GM06990 (cell line): Measurements from ENCODE around the gene AGBL4.

ENCODE experiments used
- DNase-seq: peaks from one replicate; pipeline ENCODE4 v3.0.0-alpha.2; 2011; ENCODE audit not compliant: insufficient read length; ENCODE audit errors: extremely low read depth
- H3K27me3 ChIP-seq: replicated peaks from 2 replicates; pipeline ENCODE4 v1.6.0; 2011; ENCODE audit warnings: low read length; ENCODE audit not compliant: control insufficient read depth, insufficient read depth
- H3K36me3 ChIP-seq: 2 replicates; pipeline ENCODE4 v1.5.1; 2011; ENCODE audit warnings: low read length; ENCODE audit not compliant: control insufficient read depth, insufficient read depth
- H3K4me3 ChIP-seq: replicated peaks from 2 replicates; pipeline ENCODE4 v1.5.1; 2011; ENCODE audit warnings: low read depth, mild to moderate bottlenecking, control low read depth, low read length
- CTCF ChIP-seq: IDR thresholded peaks from 2 replicates; pipeline ENCODE4 v1.5.1; 2011; ENCODE audit warnings: low read length, control low read depth, mild to moderate bottlenecking, inconsistent platforms; ENCODE audit not compliant: insufficient read depth, poor library complexity, severe bottlenecking

Gene AGBL4

GRCh38 chr1:48686159-48686558, 1337.6 kb downstream of the AGBL4 start:
- no peak for DNase-seq
- no peak overlapping the region for H3K4me3 ChIP-seq
- H3K27me3 ChIP-seq: no peaks in the 10 kb centered on the region; the same call in 1 of the 2 replicates
- TF ChIP-seq CTCF: no peak
- no peaks in the 10 kb centered on the region for H3K36me3 ChIP-seq

- no peak for DNase-seq
- no peaks in the 10 kb centered on the region; the same call in 1 of the 2 replicates for H3K27me3 ChIP-seq
- no peak for TF ChIP-seq CTCF
- H3K4me3 ChIP-seq: no peak overlapping the region
- no peaks in the 10 kb centered on the region for H3K36me3 ChIP-seq
Observed at GRCh38 chr1:48684381-48684780, 1339.4 kb downstream of the AGBL4 start.

GRCh38 chr1:48683839-48684238, 1339.9 kb downstream of the AGBL4 start:
- H3K4me3 ChIP-seq: no peak overlapping the region
- no peak for DNase-seq
- TF ChIP-seq CTCF: no peak
- no peaks in the 10 kb centered on the region for H3K36me3 ChIP-seq
- H3K27me3 ChIP-seq: no peaks in the 10 kb centered on the region; the same call in 1 of the 2 replicates

GRCh38 chr1:48681476-48682305, 1342.1 kb downstream of the AGBL4 start:
- no peaks in the 10 kb centered on the region; the same call in 1 of the 2 replicates for H3K27me3 ChIP-seq
- no peak for TF ChIP-seq CTCF
- DNase-seq: no peak
- H3K4me3 ChIP-seq: no peak overlapping the region
- no peaks in the 10 kb centered on the region for H3K36me3 ChIP-seq

- no peak for DNase-seq
Observed at GRCh38 chr1:48680411-48681035, 1343.2 kb downstream of the AGBL4 start.

More at GRCh38 chr1:48680411-48681035, 1343.2 kb downstream of the AGBL4 start:
- no peaks in the 10 kb centered on the region; the same call in 1 of the 2 replicates for H3K27me3 ChIP-seq
- no peaks in the 10 kb centered on the region for H3K36me3 ChIP-seq
- no peak overlapping the region for H3K4me3 ChIP-seq
- no peak for TF ChIP-seq CTCF
